HG03045 (cell line): ENCODE measurements around the gene NABP2.

Experiments
- ATAC-seq: cut with Tn5 transposase; IDR thresholded peaks from one replicate; pipeline ENCODE4 v1.9.1; 2021; ENCODE audit warnings: mild to moderate bottlenecking, moderate library complexity; ENCODE audit not compliant: unreplicated experiment

The NABP2 gene

GRCh38 chr12:56212361-56212760 lies 11.8 kb upstream of the NABP2 start:
- ATAC-seq = no peak

GRCh38 chr12:56213878-56214277 lies 10.3 kb upstream of the NABP2 start:
- no peak for ATAC-seq

- no peak for ATAC-seq
Observed at GRCh38 chr12:56216461-56216860, 7.7 kb upstream of the NABP2 start.

DNA sequence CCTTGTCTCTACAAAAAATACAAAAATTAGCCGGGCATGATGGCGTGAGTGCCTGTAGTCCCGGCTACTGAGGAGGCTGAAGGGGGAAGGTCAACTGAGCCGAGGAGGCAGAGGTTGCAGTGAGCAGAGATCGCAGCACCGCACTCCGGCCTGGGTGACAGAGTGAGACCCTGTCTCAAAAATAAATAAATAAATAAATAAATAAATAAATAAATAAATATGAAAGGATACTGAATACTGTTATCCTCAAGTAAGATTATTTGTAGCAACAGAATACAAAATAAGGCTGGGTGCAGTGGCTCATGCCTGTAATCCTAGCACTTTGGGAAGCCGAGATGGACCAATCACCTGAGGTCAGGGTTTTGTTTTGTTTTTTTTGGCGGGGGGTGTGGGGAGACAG lies 4.3 kb upstream of the NABP2 start:
- no peak for ATAC-seq

- no peak for ATAC-seq
Observed at GRCh38 chr12:56220611-56221231, 3.4 kb upstream of the NABP2 start.

GRCh38 chr12:56221232-56221756 lies 2.8 kb upstream of the NABP2 start:
- ATAC-seq = peak; percentile 32

- peak; percentile 74 for ATAC-seq
Observed at GRCh38 chr12:56221757-56222530, 2.2 kb upstream of the NABP2 start, which contains the start of gene RNF41. Gene RNF41, minus strand, starts transcription at chr12:56221922. Its CDS starts 7,875 bp downstream, at chr12:56214047.

GRCh38 chr12:56222531-56222895 lies 1.6 kb upstream of the NABP2 start:
- no peak for ATAC-seq

GRCh38 chr12:56223571-56224101 lies 506 bp upstream of the NABP2 start:
- ATAC-seq = no peak

DNA sequence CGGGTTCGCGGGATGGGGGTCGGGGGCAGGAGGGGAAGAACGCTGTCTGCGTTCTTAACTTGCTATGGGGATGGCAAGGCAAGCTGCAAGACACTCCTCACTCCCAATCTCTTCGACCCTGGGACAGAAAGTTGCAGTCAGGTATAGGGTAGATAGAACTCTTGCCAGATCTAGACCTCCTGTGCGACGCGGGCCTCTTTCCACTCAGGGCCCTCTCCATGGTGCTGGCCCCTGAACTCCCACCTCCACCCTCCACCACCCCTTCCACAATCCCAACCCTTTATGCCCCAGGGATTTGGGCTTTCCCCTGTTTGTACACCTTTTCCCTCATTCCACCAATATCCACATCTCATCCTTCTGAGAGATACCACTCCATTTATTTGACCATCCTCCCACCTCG lies 812 bp downstream of the NABP2 start:
- ATAC-seq = no peak

- ATAC-seq = no peak
Observed at GRCh38 chr12:56229082-56229481, 4.9 kb downstream of the NABP2 start.

DNA sequence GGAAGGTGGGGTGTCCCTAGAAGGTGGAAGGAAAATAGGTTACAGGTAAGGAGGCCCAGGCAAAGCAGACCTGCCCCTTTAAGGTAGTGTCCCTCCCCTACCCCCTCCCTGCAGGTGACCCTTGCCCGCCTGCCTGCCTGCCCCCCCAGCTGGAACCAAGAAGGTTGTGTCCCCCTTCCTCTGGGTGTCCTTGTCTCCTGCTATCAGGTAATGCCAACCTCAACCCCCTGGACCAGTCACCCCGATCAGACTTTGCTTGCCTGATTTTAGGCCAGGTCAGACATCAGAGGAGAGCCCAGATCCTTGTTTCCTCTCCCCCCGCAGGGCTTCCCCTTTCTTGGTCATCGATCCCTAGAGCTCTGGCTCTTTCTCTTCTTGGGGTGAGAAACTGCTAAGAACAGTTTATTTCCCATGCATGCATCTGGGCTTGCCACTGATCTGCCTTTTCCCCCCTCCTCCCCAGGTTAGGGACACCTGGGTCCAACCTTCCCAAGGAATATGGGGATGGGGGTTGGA lies 5.8 kb downstream of the NABP2 start, which contains the start of gene SLC39A5:
Gene SLC39A5, plus strand, starts transcription at position 136 of the 516 bp plus-strand sequence. CDS start 1,224 bp downstream, outside the sequence.
- no peak for ATAC-seq

GRCh38 chr12:56230432-56231183 lies 6.5 kb downstream of the NABP2 start:
- ATAC-seq = no peak

DNA sequence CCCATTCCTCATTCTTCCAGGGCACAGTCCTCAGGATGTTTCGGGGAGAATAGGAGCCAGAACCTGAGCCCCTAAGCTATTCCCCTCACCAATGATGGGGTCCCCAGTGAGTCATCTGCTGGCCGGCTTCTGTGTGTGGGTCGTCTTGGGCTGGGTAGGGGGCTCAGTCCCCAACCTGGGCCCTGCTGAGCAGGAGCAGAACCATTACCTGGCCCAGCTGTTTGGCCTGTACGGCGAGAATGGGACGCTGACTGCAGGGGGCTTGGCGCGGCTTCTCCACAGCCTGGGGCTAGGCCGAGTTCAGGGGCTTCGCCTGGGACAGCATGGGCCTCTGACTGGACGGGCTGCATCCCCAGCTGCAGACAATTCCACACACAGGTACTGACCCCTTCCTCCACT lies 7.0 kb downstream of the NABP2 start:
- no peak for ATAC-seq

DNA sequence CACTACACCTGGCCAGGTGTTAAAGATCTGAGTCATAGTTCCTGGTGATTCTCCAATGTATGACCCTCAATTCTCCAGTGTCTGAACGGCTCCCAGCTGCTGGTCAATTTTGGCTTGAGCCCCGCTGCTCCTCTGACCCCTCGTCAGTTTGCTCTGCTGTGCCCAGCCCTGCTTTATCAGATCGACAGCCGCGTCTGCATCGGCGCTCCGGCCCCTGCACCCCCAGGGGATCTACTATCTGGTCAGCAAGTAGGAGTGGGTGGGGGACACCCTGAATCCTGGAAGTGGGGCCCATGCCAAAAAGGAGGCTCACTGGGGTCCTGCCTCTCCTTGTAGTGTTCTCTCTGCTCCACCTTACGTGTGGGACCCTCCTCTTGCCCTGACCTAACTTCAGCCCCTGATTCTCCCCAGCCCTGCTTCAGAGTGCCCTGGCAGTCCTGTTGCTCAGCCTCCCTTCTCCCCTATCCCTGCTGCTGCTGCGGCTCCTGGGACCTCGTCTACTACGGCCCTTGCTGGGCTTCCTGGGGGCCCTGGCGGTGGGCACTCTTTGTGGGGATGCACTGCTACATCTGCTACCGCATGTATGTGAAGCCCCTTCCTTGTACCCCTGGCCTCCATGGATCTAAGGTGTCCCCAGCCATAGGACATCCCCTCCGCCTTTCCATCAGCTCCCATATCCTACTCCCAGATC lies 10.7 kb downstream of the NABP2 start:
- ATAC-seq = no peak

- ATAC-seq = no peak
Observed at GRCh38 chr12:56236091-56236490, 11.9 kb downstream of the NABP2 start.

DNA sequence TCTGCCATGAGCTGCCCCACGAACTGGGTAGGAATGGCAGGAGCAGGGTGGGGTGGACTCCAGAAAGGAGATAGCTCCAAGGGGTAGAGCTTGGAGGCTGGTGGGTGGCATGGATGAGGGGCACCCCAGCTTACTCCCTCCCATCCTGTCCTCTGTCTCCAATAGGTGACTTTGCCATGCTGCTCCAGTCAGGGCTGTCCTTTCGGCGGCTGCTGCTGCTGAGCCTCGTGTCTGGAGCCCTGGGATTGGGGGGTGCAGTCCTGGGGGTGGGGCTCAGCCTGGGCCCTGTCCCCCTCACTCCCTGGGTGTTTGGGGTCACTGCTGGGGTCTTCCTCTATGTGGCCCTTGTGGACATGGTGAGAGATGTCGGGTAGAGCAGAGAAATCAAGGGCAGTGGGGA lies 12.8 kb downstream of the NABP2 start:
- no peak for ATAC-seq

- ATAC-seq = no peak
Observed at GRCh38 chr12:56237552-56237951, 13.4 kb downstream of the NABP2 start.

GRCh38 chr12:56241424-56242303 lies 17.5 kb downstream of the NABP2 start:
- no peak for ATAC-seq
